WTC11 (cell line): ENCODE data around the gene CLEC14A. TPM values are rescaled to one million over a fixed set of nuclear protein-coding genes. Genes with fewer than 3 reads are reported as not detected.

Source experiments
- ATAC-seq: fragments of 200-7000 bp; cut with Tn5 transposase; 2 replicates; pipeline ENCODE4 v1.10.0; 2021; ENCODE audit warnings: mild to moderate bottlenecking, moderate library complexity
- CTCF ChIA-PET: fragments of 300-600 bp; sonication (Branson Sonifier 250); formaldehyde crosslinking; loops from one replicate; lab custom pipeline; 2021; ENCODE audit warnings: antibody characterized with exemption; lab: Charles Lee
- POLR2A ChIA-PET: fragments of 350-600 bp; sonication (Branson Sonifier 250); formaldehyde crosslinking; loops from one replicate; lab custom pipeline; 2021; ENCODE audit warnings: antibody characterized with exemption; lab: Charles Lee
- DNase-seq: peaks from one replicate; pipeline ENCODE4 v3.0.0; 2021; ENCODE audit warnings: low spot score
- H3K27ac Mint-ChIP-seq: 2 replicates; pipeline ENCODE4 v1.8.0; 2021; ENCODE audit warnings: mixed read lengths
- H3K27me3 Mint-ChIP-seq: 2 replicates; pipeline ENCODE4 v1.8.0; 2021; ENCODE audit warnings: low read depth, mild to moderate bottlenecking, moderate library complexity, mixed read lengths
- H3K36me3 Mint-ChIP-seq: 2 replicates; pipeline ENCODE4 v1.8.0; 2021; ENCODE audit warnings: mixed read lengths
- H3K4me1 Mint-ChIP-seq: 2 replicates; pipeline ENCODE4 v1.8.0; 2022; ENCODE audit warnings: mixed read lengths
- H3K4me3 Mint-ChIP-seq: 2 replicates; pipeline ENCODE4 v1.8.0; 2021; ENCODE audit warnings: mild to moderate bottlenecking, moderate library complexity, mixed read lengths
- H3K9me3 Mint-ChIP-seq: 2 replicates; pipeline ENCODE4 v1.8.0; 2021; ENCODE audit warnings: mixed read lengths
- ATF2 ChIP-seq: sonication (generic); formaldehyde crosslinking; IDR thresholded peaks from 2 replicates; pipeline ENCODE4 v1.8.1; 2022; ENCODE audit warnings: low read depth, missing genetic modification reagents, borderline replicate concordance
- CBFB ChIP-seq: sonication (generic); formaldehyde crosslinking; IDR thresholded peaks from 2 replicates; pipeline ENCODE4 v1.8.1; 2022; ENCODE audit warnings: mild to moderate bottlenecking, low read depth, missing genetic modification reagents
- E2F5 ChIP-seq: sonication (generic); formaldehyde crosslinking; IDR thresholded peaks from 2 replicates; pipeline ENCODE4 v1.8.1; 2022; ENCODE audit warnings: mild to moderate bottlenecking, moderate library complexity, missing genetic modification reagents
- ERG ChIP-seq: fragments of 250-450 bp; sonication (Bioruptor Pico); IDR thresholded peaks from 2 replicates; pipeline ENCODE4 v1.8.0; 2021; ENCODE audit warnings: mild to moderate bottlenecking
- FOXJ3 ChIP-seq: sonication (generic); formaldehyde crosslinking; IDR thresholded peaks from 2 replicates; pipeline ENCODE4 v1.9.0; 2021; ENCODE audit warnings: missing genetic modification reagents, mild to moderate bottlenecking, borderline replicate concordance
- FOXK1 ChIP-seq: sonication (generic); formaldehyde crosslinking; IDR thresholded peaks from 2 replicates; pipeline ENCODE4 v1.8.0; 2022; ENCODE audit warnings: mild to moderate bottlenecking, moderate library complexity, missing genetic modification reagents
- GABPB1 ChIP-seq: sonication (generic); formaldehyde crosslinking; IDR thresholded peaks from 2 replicates; pipeline ENCODE4 v1.8.1; 2023; ENCODE audit warnings: mild to moderate bottlenecking, missing genetic modification reagents
- HMGA2 ChIP-seq: fragments of 250-450 bp; sonication (Bioruptor Pico); IDR thresholded peaks from 2 replicates; pipeline ENCODE4 v1.4.0; 2021; ENCODE audit warnings: mild to moderate bottlenecking, moderate library complexity
- NFE2L1 ChIP-seq: sonication (generic); formaldehyde crosslinking; IDR thresholded peaks from 2 replicates; pipeline ENCODE4 v1.8.1; 2023; ENCODE audit warnings: missing genetic modification reagents
- NR1H2 ChIP-seq: sonication (generic); formaldehyde crosslinking; IDR thresholded peaks from 2 replicates; pipeline ENCODE4 v1.9.0; 2021; ENCODE audit warnings: mild to moderate bottlenecking, moderate library complexity, missing genetic modification reagents
- NR2C2 ChIP-seq: sonication (generic); formaldehyde crosslinking; IDR thresholded peaks from 2 replicates; pipeline ENCODE4 v1.8.0; 2022; ENCODE audit warnings: mild to moderate bottlenecking, missing genetic modification reagents
- NR3C1 ChIP-seq: sonication (generic); formaldehyde crosslinking; conservative IDR thresholded peaks from 2 replicates; pipeline ENCODE4 v1.8.1; 2023; ENCODE audit warnings: low read depth, mild to moderate bottlenecking, missing genetic modification reagents
- OVOL2 ChIP-seq: fragments of 250-450 bp; sonication (Bioruptor Pico); IDR thresholded peaks from 2 replicates; pipeline ENCODE4 v1.9.0; 2021; ENCODE audit warnings: mild to moderate bottlenecking, borderline replicate concordance
- RELA ChIP-seq: sonication (generic); formaldehyde crosslinking; IDR thresholded peaks from 2 replicates; pipeline ENCODE4 v1.8.1; 2022; ENCODE audit warnings: missing genetic modification reagents, mild to moderate bottlenecking, borderline replicate concordance
- SMAD4 ChIP-seq: sonication (generic); formaldehyde crosslinking; IDR thresholded peaks from 2 replicates; pipeline ENCODE4 v1.8.0; 2022; ENCODE audit warnings: mild to moderate bottlenecking, missing genetic modification reagents
- SOX15 ChIP-seq: fragments of 250-450 bp; sonication (Bioruptor Pico); IDR thresholded peaks from 2 replicates; pipeline ENCODE4 v1.9.0; 2021; ENCODE audit warnings: mild to moderate bottlenecking
- STAT6 ChIP-seq: sonication (generic); formaldehyde crosslinking; conservative IDR thresholded peaks from 2 replicates; pipeline ENCODE4 v1.8.1; 2023; ENCODE audit warnings: mild to moderate bottlenecking, low read depth, missing genetic modification reagents, moderate library complexity
- ZBTB43 ChIP-seq: sonication (generic); formaldehyde crosslinking; IDR thresholded peaks from 2 replicates; pipeline ENCODE4 v1.8.1; 2023; ENCODE audit warnings: mild to moderate bottlenecking, missing genetic modification reagents
- ZNF121 ChIP-seq: sonication (generic); formaldehyde crosslinking; IDR thresholded peaks from 2 replicates; pipeline ENCODE4 v1.8.0; 2023; ENCODE audit warnings: missing genetic modification reagents
- ZNF219 ChIP-seq: sonication (generic); formaldehyde crosslinking; IDR thresholded peaks from 2 replicates; pipeline ENCODE4 v1.8.0; 2023; ENCODE audit warnings: missing genetic modification reagents, mild to moderate bottlenecking, borderline replicate concordance
- ZNF232 ChIP-seq: sonication (generic); formaldehyde crosslinking; IDR thresholded peaks from 2 replicates; pipeline ENCODE4 v1.8.0; 2022; ENCODE audit warnings: mild to moderate bottlenecking, missing genetic modification reagents
- ZNF396 ChIP-seq: fragments of 250-450 bp; sonication (Bioruptor Pico); IDR thresholded peaks from 2 replicates; pipeline ENCODE4 v1.8.0; 2021; ENCODE audit warnings: mild to moderate bottlenecking, moderate library complexity, borderline replicate concordance
- ZNF512 ChIP-seq: sonication (generic); formaldehyde crosslinking; IDR thresholded peaks from 2 replicates; pipeline ENCODE4 v1.8.1; 2022; ENCODE audit warnings: missing genetic modification reagents, borderline replicate concordance
- total RNA-seq: library from RNA; stranded (reverse); gene quantifications from 3 replicates; pipeline ENCODE4 v1.2.3, GENCODE V29; 2021

The CLEC14A gene
- total RNA-seq, 1 experiment from 2014 or later = 0.15 TPM

GRCh38 chr14:38285962-38286361 is 30.1 kb upstream of the CLEC14A start:
- ATAC-seq (no peak), DNase-seq (no peak)
- H3K27ac Mint-ChIP-seq = no peak overlapping the region
- H3K27me3 Mint-ChIP-seq = peaks cover 85% of the 10 kb centered on the region
- H3K36me3 Mint-ChIP-seq = no peaks in the 10 kb centered on the region
- TF ChIP-seq ZNF512 (CRISPR knock-in tag) (no peak), ZNF232 (CRISPR knock-in tag) (no peak), SMAD4 (no peak), STAT6 (CRISPR knock-in tag) (no peak), ZNF121 (CRISPR knock-in tag) (no peak), NR2C2 (CRISPR knock-in tag) (no peak), ZNF396 (CRISPR knock-in tag) (no peak), FOXJ3 (CRISPR knock-in tag) (no peak), ATF2 (CRISPR knock-in tag) (no peak), HMGA2 (no peak)
- no peak overlapping the region for H3K4me3 Mint-ChIP-seq
- ChIA-PET POLR2A (no interaction called here), CTCF (no interaction called here)
- no peaks in the 10 kb centered on the region for H3K4me1 Mint-ChIP-seq
- no peaks in the 10 kb centered on the region for H3K9me3 Mint-ChIP-seq

- H3K27ac Mint-ChIP-seq = no peak overlapping the region
- no peak overlapping the region for H3K4me3 Mint-ChIP-seq
- no peaks in the 10 kb centered on the region for H3K9me3 Mint-ChIP-seq
- no peaks in the 10 kb centered on the region for H3K4me1 Mint-ChIP-seq
- ChIA-PET POLR2A (no interaction called here), CTCF (no interaction called here)
- ATAC-seq (no peak), DNase-seq (no peak)
- no peak for TF ChIP-seq NR3C1
- TF ChIP-seq SOX15 (CRISPR knock-in tag) = no peak
- no peak for TF ChIP-seq RELA (CRISPR knock-in tag)
- TF ChIP-seq NFE2L1 (CRISPR knock-in tag) = no peak
- TF ChIP-seq ERG (CRISPR knock-in tag) = no peak
- TF ChIP-seq OVOL2 = no peak
- TF ChIP-seq CBFB (CRISPR knock-in tag) = no peak
- TF ChIP-seq GABPB1 = no peak
- TF ChIP-seq NR1H2 = no peak
- peaks cover 89% of the 10 kb centered on the region for H3K27me3 Mint-ChIP-seq
- H3K36me3 Mint-ChIP-seq = no peaks in the 10 kb centered on the region
Measured at GRCh38 chr14:38282936-38283335, 27.0 kb upstream of the CLEC14A start.

GRCh38 chr14:38280081-38280480 is 24.2 kb upstream of the CLEC14A start:
- DNase-seq = no peak
- TF ChIP-seq FOXK1 (no peak), ZNF121 (CRISPR knock-in tag) (no peak), ZBTB43 (no peak), ZNF512 (CRISPR knock-in tag) (no peak), E2F5 (CRISPR knock-in tag) (no peak), NR2C2 (CRISPR knock-in tag) (no peak), ZNF396 (CRISPR knock-in tag) (no peak), ZNF219 (CRISPR knock-in tag) (no peak)
- no peaks in the 10 kb centered on the region for H3K9me3 Mint-ChIP-seq
- H3K27ac Mint-ChIP-seq = no peak overlapping the region
- peaks cover 93% of the 10 kb centered on the region for H3K27me3 Mint-ChIP-seq
- no peak overlapping the region for H3K4me3 Mint-ChIP-seq
- no peaks in the 10 kb centered on the region for H3K36me3 Mint-ChIP-seq
- 0 out of 2 replicates have a peak, but pooled peaks cover 4% of the 10 kb centered on the region for H3K4me1 Mint-ChIP-seq
- ChIA-PET CTCF (no interaction called here), POLR2A (no interaction called here)
- no peak for ATAC-seq
